Embryonic facial prominence (tissue), 1 donor: ENCODE results near the gene CILP2.

Source experiments
- DNase-seq: peaks from one replicate; pipeline ENCODE4 v3.0.0-alpha.2; 2016; ENCODE audit errors: extremely low spot score

CILP2 gene

GRCh38 chr19:19529783-19530422 is 8.2 kb upstream of the CILP2 start:
- no peak for DNase-seq

- no peak for DNase-seq
These were observed 7.7 kb upstream of the CILP2 start for GRCh38 chr19:19530423-19530804.

DNA sequence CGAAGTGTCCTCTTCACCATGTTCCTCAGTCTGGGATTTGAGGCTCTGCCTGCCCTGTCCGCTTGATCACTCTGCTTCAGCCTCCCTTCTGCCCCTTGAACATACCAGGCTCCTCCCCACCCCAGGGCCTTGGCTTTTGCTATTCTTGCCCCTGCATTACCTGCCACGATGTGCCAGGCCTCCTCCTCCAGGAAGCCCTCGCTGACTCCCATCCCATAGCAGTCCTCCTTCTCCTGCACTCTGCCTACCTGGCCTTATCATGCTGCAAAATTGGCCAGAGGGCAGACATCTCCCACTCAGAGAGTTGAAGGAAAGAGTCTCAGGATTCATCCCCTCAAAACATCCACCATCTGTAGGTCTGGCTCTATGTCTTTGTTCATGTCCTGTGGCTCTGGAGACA is 7.2 kb upstream of the CILP2 start:
- no peak for DNase-seq

DNA sequence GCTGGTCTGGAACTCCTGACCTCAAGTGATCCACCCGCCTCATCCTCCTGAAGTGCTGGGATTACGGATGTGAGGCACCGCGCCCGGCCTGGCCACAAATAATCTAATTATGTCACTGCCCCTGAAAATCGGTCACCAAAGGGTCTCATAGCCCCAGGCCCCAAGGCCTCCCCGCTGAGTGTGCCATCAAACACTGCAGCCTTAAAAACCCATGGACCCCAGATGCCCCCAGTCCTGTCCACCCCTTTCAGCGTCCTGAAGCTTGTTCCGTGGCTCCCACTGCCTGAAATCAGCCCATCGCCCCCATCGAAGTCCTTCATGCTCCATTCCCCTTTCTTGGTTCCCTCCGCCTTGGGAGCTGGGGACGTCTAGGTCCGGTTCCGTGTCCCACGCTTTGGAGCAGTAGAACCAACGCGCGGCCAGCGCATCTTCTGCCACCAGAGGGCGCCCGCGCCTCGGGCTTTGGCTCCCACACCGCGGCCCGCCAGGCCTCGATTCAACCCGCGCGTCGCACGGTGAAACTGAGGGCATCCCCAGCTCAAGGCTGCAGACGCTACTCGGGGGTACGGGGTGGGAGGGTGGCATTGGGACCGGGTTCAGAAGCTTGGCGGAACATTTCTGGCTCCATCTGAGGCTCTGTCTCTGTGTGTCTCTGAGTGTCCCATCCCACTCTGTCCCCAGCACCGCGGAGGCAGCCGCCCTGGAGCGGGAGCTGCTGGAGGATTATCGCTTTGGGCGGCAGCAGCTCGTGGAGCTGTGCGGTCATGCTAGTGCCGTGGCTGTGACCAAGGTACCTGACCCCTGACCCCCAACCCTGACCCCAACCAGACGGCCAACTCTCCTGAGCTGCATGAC is 5.9 kb upstream of the CILP2 start:
- DNase-seq: no peak

- no peak for DNase-seq
These were observed 5.0 kb upstream of the CILP2 start for GRCh38 chr19:19532806-19533701.

GRCh38 chr19:19533841-19534240 is 4.2 kb upstream of the CILP2 start:
- no peak for DNase-seq

- DNase-seq: no peak
These were observed 3.4 kb upstream of the CILP2 start for GRCh38 chr19:19534556-19535265.

DNA sequence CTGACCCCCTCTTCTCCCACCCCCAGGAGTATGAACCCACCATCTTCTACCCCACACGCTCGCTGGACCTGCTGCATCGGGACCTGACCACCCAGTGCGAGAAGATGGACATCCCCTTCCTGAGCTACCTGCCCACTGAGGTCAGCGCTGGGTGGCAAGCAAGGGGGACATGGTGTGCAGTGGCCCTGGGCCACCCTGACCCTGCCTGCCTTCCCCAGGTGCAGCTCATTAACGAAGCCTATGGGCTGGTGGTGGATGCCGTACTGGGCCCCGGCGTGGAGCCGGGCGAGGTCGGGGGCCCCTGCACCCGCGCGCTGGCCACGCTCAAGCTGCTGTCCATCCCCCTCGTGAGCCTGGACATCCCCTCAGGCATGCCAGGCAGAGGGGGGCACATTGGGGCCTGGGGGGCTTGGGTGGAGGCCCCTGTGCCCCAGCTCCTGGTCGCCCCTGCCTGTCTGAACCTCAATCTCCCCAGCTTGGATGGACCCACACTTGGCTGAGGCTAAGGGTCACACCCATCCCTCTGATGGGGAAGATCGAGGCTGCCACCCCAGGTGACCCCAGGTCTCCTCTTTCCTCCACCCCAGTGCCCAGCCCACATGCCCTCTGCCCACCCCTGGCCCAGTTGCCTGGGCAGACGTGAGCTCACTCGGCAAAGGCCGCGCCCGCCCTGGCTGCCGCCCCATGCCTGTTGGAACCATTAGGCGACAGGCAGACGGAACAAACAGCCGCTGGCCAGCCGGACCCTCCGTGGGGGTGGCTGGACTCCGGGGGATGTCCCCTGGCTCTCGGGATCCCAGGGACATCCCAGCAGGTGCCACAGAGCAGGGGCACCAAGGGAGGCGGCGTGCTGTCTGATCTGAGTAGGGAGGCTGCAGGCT is 2.5 kb upstream of the CILP2 start:
- peak; percentile 4 for DNase-seq

- DNase-seq: no peak
These were observed 703 bp upstream of the CILP2 start for GRCh38 chr19:19537075-19538048.

DNA sequence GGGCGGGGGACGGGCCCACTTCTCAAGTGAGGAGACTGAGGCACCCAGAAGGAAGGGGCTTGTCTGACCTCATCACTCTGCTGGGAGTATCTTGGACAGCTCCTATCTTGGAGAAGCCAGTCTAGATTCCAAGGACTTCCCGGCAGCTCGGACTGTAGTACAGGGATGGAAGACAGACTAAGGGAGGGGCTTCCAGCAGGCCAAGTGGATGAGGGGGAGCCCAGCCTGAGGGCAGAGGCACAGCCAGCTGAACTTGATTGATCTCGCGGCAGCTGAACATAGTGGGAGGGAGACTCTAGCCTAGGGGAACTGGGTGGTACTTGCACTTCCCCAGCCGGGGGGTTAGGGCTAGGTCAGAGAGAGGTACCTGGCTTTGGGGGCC is 711 bp downstream of the CILP2 start:
- DNase-seq: peak; percentile 5

DNA sequence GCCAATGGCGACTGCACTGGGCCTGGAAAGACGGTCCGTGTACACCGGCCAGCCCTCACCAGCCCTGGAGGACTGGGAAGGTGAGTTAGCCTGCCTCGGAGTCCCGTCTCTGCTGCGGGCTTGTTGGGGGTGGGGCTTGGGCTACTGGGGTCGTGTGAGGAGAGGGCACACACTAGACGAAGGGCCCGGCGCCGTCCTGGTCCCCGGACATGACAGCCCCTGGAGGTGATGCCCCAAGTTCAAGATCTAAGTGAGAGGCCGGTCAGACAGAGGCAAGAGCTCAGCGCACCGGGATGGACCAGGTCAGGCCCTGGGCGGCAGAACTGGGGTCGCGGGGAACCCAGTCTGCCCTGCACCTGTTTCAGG is 1.6 kb downstream of the CILP2 start:
- DNase-seq: peak; percentile 4

DNA sequence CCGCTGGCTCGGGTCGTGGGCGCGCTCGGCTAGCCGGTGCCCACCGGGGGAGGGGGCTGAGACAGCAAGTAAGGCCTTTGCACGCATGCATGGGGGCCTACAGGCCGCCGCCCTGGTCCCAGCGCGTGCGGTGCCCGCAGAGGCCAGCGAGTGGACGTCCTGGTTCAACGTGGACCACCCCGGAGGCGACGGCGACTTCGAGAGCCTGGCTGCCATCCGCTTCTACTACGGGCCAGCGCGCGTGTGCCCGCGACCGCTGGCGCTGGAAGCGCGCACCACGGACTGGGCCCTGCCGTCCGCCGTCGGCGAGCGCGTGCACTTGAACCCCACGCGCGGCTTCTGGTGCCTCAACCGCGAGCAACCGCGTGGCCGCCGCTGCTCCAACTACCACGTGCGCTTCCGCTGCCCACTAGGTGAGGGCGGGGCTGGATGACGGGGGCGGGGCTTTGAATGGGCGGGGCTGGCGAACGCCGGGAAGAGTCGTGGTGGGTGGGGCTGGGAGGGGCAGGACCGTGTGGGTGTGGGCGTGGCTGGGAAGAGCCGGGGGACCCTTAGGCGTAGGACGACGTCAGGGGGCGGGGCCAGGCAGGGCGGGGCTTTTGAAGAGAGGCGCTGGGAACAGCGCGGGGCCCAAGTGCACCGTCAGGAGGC is 2.1 kb downstream of the CILP2 start:
- DNase-seq: peak; percentile 45

- peak; percentile 37 for DNase-seq
These were observed 2.9 kb downstream of the CILP2 start for GRCh38 chr19:19540715-19541515.

DNA sequence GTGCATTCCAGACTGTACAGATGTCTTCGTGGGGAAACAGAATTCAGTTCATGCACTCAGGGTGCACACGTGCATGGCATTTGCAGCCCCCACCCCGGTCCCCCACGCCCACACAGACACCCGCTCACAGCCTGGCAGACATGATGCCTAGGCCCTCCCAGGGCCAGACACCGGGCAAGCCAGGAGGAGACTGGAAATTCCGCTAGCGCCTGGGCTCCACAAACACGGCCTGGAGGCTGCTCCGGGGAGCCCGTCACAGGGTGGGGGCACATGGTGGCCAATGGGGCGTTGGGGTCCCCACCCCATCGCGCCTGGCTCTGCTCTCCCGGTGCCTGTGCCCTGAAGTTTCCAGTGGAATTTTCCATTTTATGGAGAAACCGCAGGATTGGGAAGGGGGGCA is 3.6 kb downstream of the CILP2 start:
- DNase-seq: no peak

DNA sequence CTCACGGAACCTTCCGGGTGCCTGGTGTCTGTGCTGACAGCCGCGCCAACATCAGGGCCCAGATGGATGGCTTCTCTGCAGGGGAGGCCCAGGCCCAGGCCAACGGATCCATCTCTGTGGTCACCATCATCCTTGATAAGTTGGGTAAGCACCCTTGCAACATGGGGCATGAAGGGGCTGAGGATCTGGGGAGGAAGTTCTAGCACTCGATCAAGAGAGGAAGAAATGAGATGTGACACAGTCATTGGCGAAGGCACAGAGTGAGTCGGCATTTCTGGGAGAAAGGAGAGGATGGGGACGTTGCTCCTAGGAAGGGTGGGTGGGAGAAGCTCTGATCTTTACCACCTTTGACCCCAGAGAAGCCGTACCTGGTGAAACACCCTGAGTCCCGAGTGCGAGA is 4.4 kb downstream of the CILP2 start:
- no peak for DNase-seq

- no peak for DNase-seq
These were observed 5.0 kb downstream of the CILP2 start for GRCh38 chr19:19543101-19543500.

DNA sequence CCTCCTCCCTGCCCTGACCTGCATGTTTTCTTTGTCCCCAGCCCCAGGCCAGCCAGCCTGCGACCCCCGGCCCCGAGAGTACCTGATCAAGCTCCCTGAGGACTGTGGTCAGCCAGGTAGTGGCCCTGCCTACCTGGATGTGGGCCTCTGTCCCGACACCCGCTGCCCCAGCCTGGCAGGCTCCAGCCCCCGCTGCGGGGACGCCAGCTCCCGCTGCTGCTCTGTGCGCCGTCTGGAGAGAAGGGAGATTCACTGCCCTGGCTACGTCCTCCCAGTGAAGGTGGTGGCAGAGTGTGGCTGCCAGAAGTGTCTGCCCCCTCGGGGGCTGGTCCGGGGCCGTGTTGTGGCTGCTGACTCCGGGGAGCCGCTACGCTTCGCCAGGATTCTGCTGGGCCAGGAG is 5.6 kb downstream of the CILP2 start:
- DNase-seq: no peak

GRCh38 chr19:19544257-19544953 is 6.3 kb downstream of the CILP2 start:
- DNase-seq: no peak
